Measurements from ENCODE around the gene CBLN1.

Gene CBLN1

DNA sequence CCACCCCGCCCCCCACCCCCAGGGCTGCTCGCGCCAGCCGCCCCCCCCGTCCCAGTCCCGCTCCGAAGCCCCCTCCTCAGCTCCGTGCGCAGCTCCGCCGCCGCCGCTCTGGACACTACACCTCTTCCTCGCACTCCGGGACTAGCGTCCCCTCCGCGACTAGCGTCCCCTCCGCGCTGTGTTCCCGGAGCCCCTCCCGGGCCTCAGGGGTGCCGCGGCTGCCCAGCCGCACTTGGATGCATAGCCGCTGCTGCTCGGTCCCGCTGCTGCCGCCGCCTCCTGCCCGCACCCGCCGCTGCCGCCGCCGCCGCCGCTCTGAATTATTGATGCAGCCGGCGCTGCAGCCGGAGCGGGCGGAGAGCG is at the start of gene CBLN1:
CBLN1 (minus strand) TSS at position 359 of the 363 bp plus-strand sequence. CDS start 373 bp downstream, outside the sequence.
- DNase-seq (ENCODE audit: extremely low read depth in 1 of 2, low read depth in 1 of 2) = no peak

DNA sequence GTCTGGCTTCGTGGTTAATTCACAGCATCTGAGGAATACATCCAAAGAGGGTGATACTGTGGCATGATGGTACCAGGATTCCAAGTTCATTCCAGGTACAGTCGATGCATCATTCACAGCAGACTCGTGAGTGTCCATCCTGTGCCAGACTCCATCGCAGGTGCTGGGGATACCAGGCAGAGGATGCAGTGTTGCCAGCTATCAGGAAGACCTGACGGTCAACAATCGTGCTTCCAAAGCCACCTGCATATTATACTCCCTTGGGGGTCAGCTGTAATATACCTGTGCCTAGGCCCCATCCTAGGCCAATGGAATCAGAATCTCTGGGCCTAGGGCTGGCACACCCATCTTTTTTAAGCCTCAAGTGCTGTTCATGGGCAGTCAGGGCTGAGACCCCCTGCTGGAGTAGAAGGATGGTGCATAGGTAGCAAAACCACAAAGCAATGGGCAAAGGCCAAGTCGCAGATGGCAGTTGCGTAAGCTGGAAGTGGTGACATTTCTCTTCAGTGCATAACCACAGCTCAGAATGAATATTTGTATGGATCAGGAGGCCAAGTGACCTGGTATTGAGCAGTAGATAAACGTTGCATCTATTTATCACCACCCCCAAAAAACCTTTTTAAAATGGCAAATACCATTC is 49.0 kb upstream of the CBLN1 start:
- DNase-seq (ENCODE audit: extremely low read depth in 1 of 2, low read depth in 1 of 2) = no peak

- DNase-seq (ENCODE audit: extremely low read depth in 1 of 2, low read depth in 1 of 2) = no peak
Observed at GRCh38 chr16:49328325-49328724, 46.7 kb upstream of the CBLN1 start.

GRCh38 chr16:49327466-49327865 is 45.8 kb upstream of the CBLN1 start:
- no peak for DNase-seq (ENCODE audit: extremely low read depth in 1 of 2, low read depth in 1 of 2)

GRCh38 chr16:49324703-49325102 is 43.1 kb upstream of the CBLN1 start:
- DNase-seq (ENCODE audit: extremely low read depth in 1 of 2, low read depth in 1 of 2) = no peak

GRCh38 chr16:49315602-49316001 is 34.0 kb upstream of the CBLN1 start:
- DNase-seq (ENCODE audit: extremely low read depth in 1 of 2, low read depth in 1 of 2) = no peak

DNA sequence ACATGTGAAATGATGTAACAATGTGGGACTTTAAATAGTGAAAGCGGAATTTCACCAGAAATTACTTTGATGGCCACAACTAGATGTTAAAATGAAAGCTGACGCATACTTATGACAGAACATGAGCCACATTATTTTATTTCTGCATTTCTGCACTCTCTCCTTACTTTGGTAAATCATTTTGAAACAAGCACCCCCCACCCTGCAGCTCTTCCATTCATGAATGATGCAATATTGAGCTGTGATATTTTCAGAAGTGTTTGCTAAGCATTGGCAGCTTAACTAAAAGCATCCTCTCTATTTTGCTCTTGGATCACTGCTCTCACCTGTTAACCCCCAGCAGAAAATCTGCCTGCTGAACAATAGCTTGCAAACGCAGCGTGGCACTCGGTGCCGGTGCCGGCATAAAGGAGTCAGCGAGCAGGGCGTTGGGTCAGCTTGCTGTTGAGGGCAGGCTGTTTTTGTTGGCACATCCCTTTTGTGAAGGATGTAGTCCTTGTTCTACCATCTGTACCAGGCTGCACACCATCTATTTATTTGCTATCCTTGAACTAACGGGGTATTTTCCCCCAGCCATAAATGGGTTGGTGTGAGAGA is 30.8 kb upstream of the CBLN1 start:
- no peak for DNase-seq (ENCODE audit: extremely low read depth in 1 of 2, low read depth in 1 of 2)

DNA sequence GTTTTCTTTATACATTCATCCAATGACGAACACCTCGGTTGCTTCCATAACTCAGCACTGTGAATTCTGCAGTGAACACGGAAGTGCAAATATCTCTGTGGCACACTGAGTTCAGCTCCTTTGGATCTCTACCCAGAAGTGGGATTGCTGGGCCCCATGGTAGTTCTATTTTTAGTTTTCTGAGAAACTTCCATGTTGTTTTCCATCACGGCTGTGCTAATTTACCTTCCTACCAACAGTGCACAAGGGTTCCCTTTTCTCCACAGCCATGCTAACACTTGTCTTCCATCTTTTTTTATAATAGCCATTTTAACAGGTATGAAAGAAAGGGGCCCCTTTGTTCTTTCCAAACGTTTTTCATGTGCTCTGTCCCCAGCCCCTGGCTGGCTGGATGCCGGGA is 30.2 kb upstream of the CBLN1 start:
- DNase-seq (ENCODE audit: extremely low read depth in 1 of 2, low read depth in 1 of 2) = no peak

- no peak for DNase-seq (ENCODE audit: extremely low read depth in 1 of 2, low read depth in 1 of 2)
Observed at GRCh38 chr16:49307176-49307575, 25.5 kb upstream of the CBLN1 start.

- DNase-seq (ENCODE audit: extremely low read depth in 1 of 2, low read depth in 1 of 2) = no peak
Observed at GRCh38 chr16:49305406-49305805, 23.8 kb upstream of the CBLN1 start.

DNA sequence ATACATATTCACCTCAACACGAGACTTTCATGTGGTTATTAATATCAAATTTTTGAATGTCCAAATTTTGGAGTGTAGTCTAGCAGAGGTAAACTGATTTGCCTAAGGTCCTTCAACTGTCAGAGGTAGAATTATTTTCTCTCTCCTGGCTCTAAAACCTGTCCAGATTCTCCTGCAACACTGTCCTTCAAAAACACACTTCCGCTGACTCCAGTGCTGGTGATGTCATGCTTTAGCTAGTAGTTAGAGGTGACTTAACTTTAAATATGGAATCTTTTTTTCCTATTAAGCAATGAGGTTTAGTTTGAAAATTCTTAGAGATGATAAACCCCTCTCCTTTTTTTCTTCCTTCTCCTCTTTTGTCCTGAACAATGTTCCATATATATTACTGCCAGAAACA is 10.8 kb upstream of the CBLN1 start:
- no peak for DNase-seq (ENCODE audit: extremely low read depth in 1 of 2, low read depth in 1 of 2)

GRCh38 chr16:49287572-49287971 is 5.9 kb upstream of the CBLN1 start:
- no peak for DNase-seq (ENCODE audit: extremely low read depth in 1 of 2, low read depth in 1 of 2)

GRCh38 chr16:49284962-49285361 is 3.3 kb upstream of the CBLN1 start:
- no peak for DNase-seq (ENCODE audit: extremely low read depth in 1 of 2, low read depth in 1 of 2)

GRCh38 chr16:49283376-49284049 is 1.9 kb upstream of the CBLN1 start:
- DNase-seq (ENCODE audit: extremely low read depth in 1 of 2, low read depth in 1 of 2) = no peak

GRCh38 chr16:49282690-49283375 is 1.2 kb upstream of the CBLN1 start:
- DNase-seq (ENCODE audit: extremely low read depth in 1 of 2, low read depth in 1 of 2) = no peak

DNA sequence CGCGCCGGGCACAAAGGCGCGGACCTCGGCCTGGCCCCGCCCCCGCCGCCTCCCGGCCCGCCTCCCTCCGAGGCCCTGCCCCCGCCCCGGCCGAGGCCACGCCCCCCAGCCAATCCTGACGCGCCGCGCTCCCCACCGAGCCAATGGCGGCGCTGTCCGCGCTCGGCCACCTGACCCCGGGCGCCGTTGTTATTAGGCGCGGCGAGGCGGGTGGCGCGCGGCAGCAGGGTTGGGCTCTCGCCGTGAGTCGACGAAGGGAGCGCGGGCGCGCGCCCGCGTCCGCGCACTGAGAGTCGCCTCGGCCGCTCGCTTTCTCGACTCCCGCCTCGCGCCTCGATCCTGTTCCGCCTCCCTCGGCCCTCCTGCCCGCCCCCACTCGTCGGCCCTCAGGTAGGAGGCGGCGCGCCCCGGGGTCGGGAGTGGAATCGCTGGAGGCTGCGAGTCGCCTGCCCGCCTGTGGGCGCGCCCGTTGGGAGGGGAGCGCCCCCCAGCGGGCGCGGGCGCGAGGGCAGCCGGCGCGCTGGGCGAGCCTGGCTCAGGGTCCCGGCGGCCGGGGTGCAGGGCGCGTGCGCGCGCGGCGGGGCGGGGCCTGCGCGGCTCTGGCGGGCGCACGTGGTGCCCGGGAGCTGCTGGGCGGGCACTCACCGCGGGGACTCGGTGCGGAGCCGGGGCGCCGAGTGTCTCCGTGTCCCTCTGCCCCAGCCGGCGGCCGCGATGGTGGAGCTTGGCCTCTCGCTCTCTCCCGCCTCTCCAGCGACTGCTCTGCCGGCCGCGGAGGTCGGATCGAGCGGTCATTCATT is 405 bp upstream of the CBLN1 start:
- peak; percentile 41 to 47 for DNase-seq (ENCODE audit: extremely low read depth in 1 of 2, low read depth in 1 of 2)

DNA sequence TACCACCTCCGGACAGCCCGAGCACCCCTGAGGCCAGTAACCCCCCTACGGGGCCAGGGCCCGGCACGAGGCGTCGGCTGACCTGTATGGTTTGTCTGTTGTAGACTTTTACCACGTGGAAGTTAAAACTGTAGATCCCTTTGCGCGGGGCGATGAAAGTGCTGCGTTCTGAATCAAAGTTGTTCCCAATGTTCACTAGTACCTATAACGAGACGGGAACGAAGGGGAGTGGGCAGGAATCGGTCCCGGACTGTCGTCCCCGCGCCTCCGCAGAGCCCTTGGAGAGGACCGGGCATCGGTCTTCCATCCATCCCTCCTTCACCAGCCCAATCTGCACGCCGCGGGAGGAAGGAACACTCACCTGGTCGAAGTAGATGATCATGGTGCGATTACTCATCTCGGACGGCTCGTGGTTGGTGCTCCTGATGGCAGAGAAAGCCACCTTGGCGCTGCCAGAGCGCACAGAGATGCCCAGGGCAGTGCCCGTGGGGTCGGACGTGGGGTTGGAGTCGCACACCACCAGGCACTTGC is 732 bp downstream of the CBLN1 start:
- no peak for DNase-seq (ENCODE audit: extremely low read depth in 1 of 2, low read depth in 1 of 2)

DNA sequence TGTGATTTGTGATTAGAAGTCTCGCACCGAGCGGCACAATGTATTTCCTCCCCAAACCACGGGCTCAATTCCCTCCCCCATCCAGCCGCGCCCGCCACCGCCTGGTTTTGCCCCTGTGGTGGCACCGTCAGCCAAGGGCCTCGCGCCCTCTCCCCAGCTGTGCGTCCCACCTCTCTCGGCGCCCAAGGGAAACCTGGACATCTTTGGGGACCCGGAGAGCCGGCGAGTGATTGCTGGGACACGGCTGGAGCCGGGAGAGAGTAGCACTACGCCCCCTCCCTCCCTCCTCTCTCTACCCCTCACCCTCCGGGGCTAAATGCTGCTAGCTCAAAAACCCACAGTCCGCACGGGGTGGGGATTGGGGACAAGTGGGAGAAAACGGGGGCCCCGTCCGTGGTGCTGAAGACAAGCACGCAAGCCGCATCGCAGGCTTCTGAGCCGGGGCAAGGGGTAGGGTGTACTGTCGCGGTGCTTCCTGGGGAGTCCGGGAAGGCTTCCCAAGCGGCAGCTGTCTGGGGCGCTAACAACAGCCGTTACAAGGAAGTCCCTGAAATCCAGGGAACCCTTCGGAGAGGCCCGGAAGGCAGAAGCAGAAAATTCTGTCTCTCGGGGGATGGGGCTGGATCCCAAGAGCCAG is 1.4 kb downstream of the CBLN1 start:
- no peak for DNase-seq (ENCODE audit: extremely low read depth in 1 of 2, low read depth in 1 of 2)

DNA sequence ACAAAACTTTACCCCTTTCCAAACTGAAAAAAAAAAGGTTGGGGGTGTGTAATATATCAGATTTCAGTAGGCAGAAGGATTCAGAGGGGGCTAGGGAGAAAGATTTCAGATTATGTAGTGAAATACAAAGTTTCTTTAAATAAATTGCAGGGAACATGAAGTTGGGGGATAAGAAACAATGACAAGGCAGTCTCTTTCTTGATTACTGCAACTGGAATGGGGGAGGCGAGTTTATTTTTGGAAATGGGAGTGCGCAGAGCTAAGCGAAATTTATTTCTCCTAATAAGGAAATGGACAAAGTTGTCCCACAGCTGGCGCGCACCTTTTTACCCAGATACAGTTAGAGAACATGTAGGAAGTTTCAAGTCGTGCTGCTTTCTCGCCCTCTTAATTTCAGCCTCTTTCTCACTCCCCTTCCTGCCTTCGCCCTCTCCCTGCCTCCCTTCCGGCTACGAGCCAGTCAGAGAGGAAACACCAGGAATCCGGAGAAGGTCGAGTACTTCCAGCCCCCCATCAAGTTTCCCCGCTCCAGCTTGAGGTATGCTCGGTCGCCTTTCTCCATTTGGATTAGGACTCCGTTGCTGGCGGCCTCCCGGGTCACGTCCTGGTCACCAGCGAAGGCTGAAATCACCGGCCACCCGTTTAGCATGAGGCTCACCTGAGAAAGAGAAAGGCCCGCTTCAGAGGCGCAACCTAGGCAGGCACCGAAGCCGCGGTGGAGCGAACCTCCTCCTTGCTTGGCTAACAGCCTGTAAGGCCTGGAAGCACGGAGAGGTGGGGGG is 2.5 kb downstream of the CBLN1 start:
- DNase-seq (ENCODE audit: extremely low read depth in 1 of 2, low read depth in 1 of 2) = no peak

DNA sequence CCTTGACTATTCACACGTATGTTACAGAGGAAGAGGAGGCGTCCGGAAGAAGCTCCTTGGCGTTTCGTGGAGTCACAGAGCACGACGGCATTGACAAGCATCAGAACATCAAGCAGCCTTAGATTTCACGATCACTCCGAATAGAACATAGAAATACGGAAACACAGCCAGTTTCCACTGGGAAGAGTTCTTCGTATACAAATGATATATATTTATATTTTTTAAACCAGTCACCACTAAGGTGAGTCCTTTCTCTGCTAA is 3.1 kb downstream of the CBLN1 start:
- DNase-seq (ENCODE audit: extremely low read depth in 1 of 2, low read depth in 1 of 2) = no peak

Data from stimulated activated CD8-positive, alpha-beta memory T cell treated with anti-CD3 and anti-CD28 coated beads, Interleukin-7, amount 100 ng/mL, for 48 hours (primary cell).